H1 (cell line): ENCODE measurements around the gene SFN. TPM values are rescaled to one million over a fixed set of nuclear protein-coding genes. Genes with fewer than 3 reads are reported as not detected.

ENCODE experiments used
- CTCF ChIA-PET: fragments of 300-600 bp; sonication (Branson Sonifier 250); formaldehyde crosslinking; loops from one replicate; lab custom pipeline; 2021; ENCODE audit not compliant: partially characterized antibody; lab: Charles Lee
- POLR2A ChIA-PET: fragments of 300-600 bp; sonication (Branson Sonifier 250); formaldehyde crosslinking; loops from one replicate; lab custom pipeline; 2021; ENCODE audit warnings: inconsistent platforms; ENCODE audit not compliant: partially characterized antibody; lab: Charles Lee
- DNase-seq, 2 experiments: peaks; one replicate each; pipeline versions ENCODE4 v3.0.0 to v3.0.0-alpha.2; 2010 to 2022; ENCODE audit warnings: low spot score in 2 of 2, low read depth in 1 of 2, mixed read lengths in 1 of 2
- FAIRE-seq: peaks from 2 replicates; lab custom pipeline; 2011; peaks lifted over from hg19 to GRCh38; lab: Jason Lieb, UNC
- H2AFZ ChIP-seq: 2 replicates; pipeline ENCODE4 v1.8.1; 2012; ENCODE audit warnings: low read length, inconsistent platforms
- H2AK5ac ChIP-seq: 2 replicates; pipeline ENCODE4 v1.6.1; 2013; ENCODE audit warnings: low read depth, low read length
- H2BK120ac ChIP-seq: replicated peaks from 2 replicates; pipeline ENCODE3; 2013; ENCODE audit warnings: low read depth, low read length, inconsistent platforms
- H2BK12ac ChIP-seq: 2 replicates; pipeline ENCODE4 v1.6.1; 2013; ENCODE audit warnings: low read depth, low read length
- H2BK15ac ChIP-seq: 2 replicates; pipeline ENCODE4 v1.6.1; 2013; ENCODE audit warnings: low read length
- H2BK20ac ChIP-seq: 2 replicates; pipeline ENCODE4 v1.6.1; 2013; ENCODE audit warnings: low read length
- H2BK5ac ChIP-seq: 2 replicates; pipeline ENCODE4 v1.6.1; 2013; ENCODE audit warnings: low read depth, low read length
- H3K14ac ChIP-seq: 2 replicates; pipeline ENCODE4 v1.6.1; 2013; ENCODE audit warnings: inconsistent platforms; ENCODE audit not compliant: insufficient read length
- H3K18ac ChIP-seq: 2 replicates; pipeline ENCODE4 v1.6.1; 2013; ENCODE audit warnings: low read length; ENCODE audit errors: extremely low read depth
- H3K23ac ChIP-seq: 2 replicates; pipeline ENCODE4 v1.6.1; 2013; ENCODE audit warnings: inconsistent platforms; ENCODE audit not compliant: insufficient read length
- H3K23me2 ChIP-seq: 2 replicates; pipeline ENCODE4 v1.6.1; 2013; ENCODE audit warnings: low read depth, low read length
- H3K27ac ChIP-seq: 2 replicates; pipeline ENCODE4 v1.6.1; 2011; ENCODE audit warnings: low read depth, low read length, inconsistent platforms
- H3K27me3 ChIP-seq, 4 experiments: replicated peaks in 1 of 4; 1 replicate in 1 of 4; 2 replicates in 3 of 4; pipeline versions ENCODE4 v1.6.1 to v1.8.1; 2011 to 2013; ENCODE audit warnings: low read length in 3 of 4, mild to moderate bottlenecking in 3 of 4, inconsistent platforms in 2 of 4, mixed read lengths in 2 of 4, moderate library complexity in 1 of 4; ENCODE audit not compliant: control insufficient read depth in 3 of 4, insufficient read depth in 3 of 4; ENCODE audit errors: extremely low read depth in 1 of 4
- H3K36me3 ChIP-seq, 4 experiments: 2 replicates each; pipeline versions ENCODE4 v1.6.1 to v1.8.1; 2011 to 2013; ENCODE audit warnings: mild to moderate bottlenecking in 4 of 4, low read length in 3 of 4, moderate library complexity in 2 of 4, control low read depth in 1 of 4, inconsistent platforms in 1 of 4; ENCODE audit not compliant: insufficient read depth in 4 of 4, control insufficient read depth in 2 of 4
- H3K4ac ChIP-seq: replicated peaks from 2 replicates; pipeline ENCODE3; 2013; ENCODE audit warnings: low read length, low read depth, mixed read lengths, inconsistent platforms; ENCODE audit not compliant: insufficient read length
- H3K4me1 ChIP-seq, 4 experiments: replicated peaks in 1 of 4; 1 replicate in 1 of 4; 2 replicates in 3 of 4; pipeline versions ENCODE4 v1.6.1 to v1.8.1; 2011 to 2013; ENCODE audit warnings: low read length in 3 of 4, inconsistent platforms in 2 of 4, mixed read lengths in 1 of 4; ENCODE audit not compliant: insufficient read depth in 4 of 4, control insufficient read depth in 3 of 4
- H3K4me2 ChIP-seq, 2 experiments: 2 replicates each; pipeline versions ENCODE4 v1.6.1 to v1.8.1; 2011 to 2013; ENCODE audit warnings: low read depth in 2 of 2, low read length in 2 of 2, control low read depth in 1 of 2, inconsistent platforms in 1 of 2, mild to moderate bottlenecking in 1 of 2; ENCODE audit not compliant: insufficient read depth in 1 of 2
- H3K4me3 ChIP-seq, 4 experiments: fragments of 200-600, 300-600 bp in 1 of 4; sonication (generic), shearing (Covaris generic), sonication (Bioruptor Twin) in 1 of 4; 2 replicates each; pipeline versions ENCODE4 v1.5.1 to v1.8.1; 2011 to 2016; ENCODE audit warnings: low read length in 4 of 4, low read depth in 3 of 4, control low read depth in 2 of 4, inconsistent platforms in 2 of 4, mild to moderate bottlenecking in 2 of 4, mixed read lengths in 1 of 4, moderate library complexity in 1 of 4; ENCODE audit not compliant: insufficient read depth in 2 of 4; ENCODE audit errors: extremely low read depth in 1 of 4
- H3K56ac ChIP-seq: replicated peaks from 2 replicates; pipeline ENCODE3; 2013; ENCODE audit warnings: low read depth, mild to moderate bottlenecking, mixed read lengths, low read length, inconsistent platforms; ENCODE audit not compliant: insufficient read length
- H3K79me1 ChIP-seq: 2 replicates; pipeline ENCODE4 v1.6.1; 2013; ENCODE audit warnings: low read depth, low read length, control low read depth
- H3K79me2 ChIP-seq, 2 experiments: 2 replicates each; pipeline versions ENCODE4 v1.6.1 to v1.8.1; 2012 to 2013; ENCODE audit warnings: low read length in 2 of 2, mild to moderate bottlenecking in 2 of 2, inconsistent platforms in 1 of 2; ENCODE audit not compliant: insufficient read depth in 2 of 2, control insufficient read depth in 1 of 2
- H3K9ac ChIP-seq, 4 experiments: replicated peaks in 1 of 4; 1 replicate in 1 of 4; 2 replicates in 3 of 4; pipeline versions ENCODE4 v1.6.1 to v1.8.1; 2011 to 2013; ENCODE audit warnings: low read depth in 3 of 4, low read length in 3 of 4, control low read depth in 2 of 4, mild to moderate bottlenecking in 2 of 4, moderate library complexity in 2 of 4, inconsistent platforms in 1 of 4; ENCODE audit errors: extremely low read depth in 1 of 4
- H3K9me3 ChIP-seq, 2 experiments: 2 replicates each; pipeline versions ENCODE4 v1.6.1 to v1.8.1; 2012 to 2013; ENCODE audit warnings: mild to moderate bottlenecking in 2 of 2, moderate library complexity in 2 of 2, control low read depth in 1 of 2, inconsistent platforms in 1 of 2, low read depth in 1 of 2, low read length in 1 of 2, mixed read lengths in 1 of 2; ENCODE audit not compliant: insufficient read depth in 2 of 2
- H4K20me1 ChIP-seq, 2 experiments: replicated peaks in 1 of 2; 2 replicates each; pipeline versions ENCODE3 to v1.8.1; 2011 to 2013; ENCODE audit warnings: inconsistent platforms in 2 of 2, low read length in 2 of 2, mild to moderate bottlenecking in 1 of 2; ENCODE audit not compliant: insufficient read depth in 2 of 2, control insufficient read depth in 1 of 2
- H4K5ac ChIP-seq: 2 replicates; pipeline ENCODE4 v1.6.1; 2013; ENCODE audit warnings: low read length, low read depth, mixed read lengths, inconsistent platforms; ENCODE audit not compliant: insufficient read length
- H4K8ac ChIP-seq: 2 replicates; pipeline ENCODE4 v1.8.0; 2013; ENCODE audit warnings: mild to moderate bottlenecking, moderate library complexity, low read length, inconsistent platforms; ENCODE audit not compliant: insufficient read depth; ENCODE audit errors: extremely low read depth
- H4K91ac ChIP-seq: replicated peaks from 2 replicates; pipeline ENCODE3; 2013; ENCODE audit warnings: low read length, mixed read lengths, inconsistent platforms; ENCODE audit not compliant: insufficient read length
- NANOG ChIP-seq: IDR thresholded peaks from 2 replicates; pipeline ENCODE4 v1.6.1; 2011; ENCODE audit warnings: low read length, low read depth, mild to moderate bottlenecking, inconsistent platforms; ENCODE audit not compliant: insufficient read depth, poor library complexity, severe bottlenecking
- WGBS, 2 experiments: shearing (Covaris generic) in 1 of 2; methylation state at CpG; one replicate each; pipeline versions ENCODE4 v1.1.6 to v1.1.7; 2013 to 2015; ENCODE audit warnings: low lambda C conversion rate in 2 of 2, mixed read lengths in 2 of 2, inconsistent platforms in 1 of 2, low coverage in 1 of 2, missing lambda C conversion rate in 1 of 2; ENCODE audit not compliant: insufficient replicate concordance in 2 of 2, insufficient coverage in 1 of 2, insufficient read length in 1 of 2; ENCODE audit errors: extremely low coverage in 1 of 2, missing lambda C conversion rate in 1 of 2; 5-methylcytosine and 5-hydroxymethylcytosine counted together
- polyA plus RNA-seq, 7 experiments: library from polyadenylated mRNA; depleted of rRNA in 3 of 7; stranded (reverse) in 5 of 7; unstranded in 2 of 7; fragments of >200 nt in 5 of 7; fragments of 200-250 nt in 2 of 7; gene quantifications; 1 replicate in 5 of 7; 2 replicates in 1 of 7; 4 replicates in 1 of 7; pipeline versions ENCODE4 v1.2.1 to v1.2.3, GENCODE V29; 2011 to 2013; ENCODE audit warnings: missing spikeins in 2 of 7, mixed read lengths in 2 of 7
- total RNA-seq: library from RNA; stranded (reverse); fragmentation: NEBNext Ultra II Directional; extraction: Animal tissue kit (Norgen Biotek cat#: 25700); gene quantifications from 2 replicates; pipeline ENCODE4 v1.2.1, GENCODE V29; 2021
- TF ChIP-seq, protein P1 (sequence below): IDR thresholded peaks from 2 replicates; pipeline ENCODE4 v1.6.1; 2011; ENCODE audit warnings: low read length, improper control_type of control experiment

The SFN gene
- total and polyA plus RNA-seq, 2 of the 8 experiments (the other 6 are each of a cell fraction or from before 2014, with no cell fraction given) = 3.3 to 3.9 TPM

DNA sequence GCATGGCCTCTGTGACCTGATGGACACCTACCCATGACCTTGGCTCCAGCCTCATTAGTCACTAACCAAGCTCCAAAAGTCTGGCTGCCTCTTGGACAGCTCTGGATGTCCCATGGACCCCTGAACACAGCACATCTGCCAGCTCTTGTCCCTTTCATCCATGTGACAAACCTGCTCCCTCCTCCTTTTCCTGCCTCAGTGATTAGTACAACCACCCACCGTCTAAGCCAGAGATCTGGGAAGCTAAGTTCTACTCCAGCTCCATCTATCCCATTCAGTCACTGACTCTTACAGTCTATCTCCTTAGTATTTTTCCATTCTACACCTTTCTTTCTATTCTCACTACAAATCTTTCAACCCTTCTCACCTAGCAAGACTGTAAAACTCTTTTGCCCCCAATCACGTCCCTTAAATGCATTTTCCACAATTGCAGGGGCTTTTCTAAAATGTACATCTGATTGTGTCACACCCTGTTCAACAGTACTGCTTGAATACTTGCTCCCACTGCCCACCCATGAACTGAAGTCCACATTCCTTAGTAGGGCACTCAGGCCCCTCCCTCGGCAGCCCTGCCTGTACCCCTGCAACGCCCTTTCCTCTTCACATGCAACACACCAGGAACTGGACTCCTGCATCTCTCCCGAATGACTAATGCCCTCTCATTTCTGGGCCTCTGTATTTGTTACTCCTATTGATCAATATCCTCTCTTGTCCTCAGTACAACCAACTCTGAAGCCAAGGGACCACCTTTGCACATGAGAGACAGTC, 19.9 kb downstream of the SFN start:
- Histone ChIP-seq H3K4me2 (no peak overlapping the region), H2BK120ac (no peak overlapping the region), H3K79me1 (no peaks in the 10 kb centered on the region; the same call in 1 of the 2 replicates), H2BK20ac (no peak overlapping the region), H4K8ac (no peak overlapping the region), H2BK15ac (no peak overlapping the region), H3K79me2 (no peaks in the 10 kb centered on the region), H3K23me2 (no peaks in the 10 kb centered on the region), H3K9me3 (no peaks in the 10 kb centered on the region), H3K9ac (no peak overlapping the region), H3K14ac (no peak overlapping the region), H2AK5ac (no peak overlapping the region), H4K20me1 (peaks cover 0 to 2% of the 10 kb centered on the region in 2 experiments), H3K36me3 (peaks cover 23 to 67% (median 46%) of the 10 kb centered on the region in 4 experiments), H3K56ac (no peak overlapping the region), H3K27ac (no peak overlapping the region), H2AFZ (no peak overlapping the region), H4K91ac (no peak overlapping the region), H3K23ac (no peak overlapping the region), H2BK5ac (no peak overlapping the region), H3K27me3 (no peaks in the 10 kb centered on the region), H3K18ac (no peak overlapping the region), H4K5ac (no peak overlapping the region), H3K4me1 (no peaks in the 10 kb centered on the region), H3K4me3 (no peak overlapping the region), H3K4ac (no peak overlapping the region), H2BK12ac (no peak overlapping the region)
- TF ChIP-seq, protein P1, sequence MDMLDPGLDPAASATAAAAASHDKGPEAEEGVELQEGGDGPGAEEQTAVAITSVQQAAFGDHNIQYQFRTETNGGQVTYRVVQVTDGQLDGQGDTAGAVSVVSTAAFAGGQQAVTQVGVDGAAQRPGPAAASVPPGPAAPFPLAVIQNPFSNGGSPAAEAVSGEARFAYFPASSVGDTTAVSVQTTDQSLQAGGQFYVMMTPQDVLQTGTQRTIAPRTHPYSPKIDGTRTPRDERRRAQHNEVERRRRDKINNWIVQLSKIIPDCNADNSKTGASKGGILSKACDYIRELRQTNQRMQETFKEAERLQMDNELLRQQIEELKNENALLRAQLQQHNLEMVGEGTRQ = no peak
- TF ChIP-seq NANOG = no peak
- WGBS, 2 experiments = 87 to 100% methylated on average over 1 to 5 of the region's 5 CpGs
- FAIRE-seq = no peak
- ChIA-PET POLR2A (interaction anchor here (0.7 to 3.0 kb wide), 5 partner anchors 15 to 50 kb away, joined by 3 to 7 read pairs (median 5); partner anchors contain the start of genes GPATCH3 and SFN), CTCF (interaction anchor here (0.6 to 31.7 kb wide), 4 partner anchors 19 to 293 kb away, joined by 3 to 547 read pairs (median 30); partner anchors contain the start of gene SFN)
- no peak for DNase-seq
